ENCODE measurements around the gene RNF220. TPM values are rescaled to one million over a fixed set of nuclear protein-coding genes. Genes with fewer than 3 reads are reported as not detected.

RNF220 gene
- total RNA-seq, 1 experiment from 2014 or later = 128 TPM

DNA sequence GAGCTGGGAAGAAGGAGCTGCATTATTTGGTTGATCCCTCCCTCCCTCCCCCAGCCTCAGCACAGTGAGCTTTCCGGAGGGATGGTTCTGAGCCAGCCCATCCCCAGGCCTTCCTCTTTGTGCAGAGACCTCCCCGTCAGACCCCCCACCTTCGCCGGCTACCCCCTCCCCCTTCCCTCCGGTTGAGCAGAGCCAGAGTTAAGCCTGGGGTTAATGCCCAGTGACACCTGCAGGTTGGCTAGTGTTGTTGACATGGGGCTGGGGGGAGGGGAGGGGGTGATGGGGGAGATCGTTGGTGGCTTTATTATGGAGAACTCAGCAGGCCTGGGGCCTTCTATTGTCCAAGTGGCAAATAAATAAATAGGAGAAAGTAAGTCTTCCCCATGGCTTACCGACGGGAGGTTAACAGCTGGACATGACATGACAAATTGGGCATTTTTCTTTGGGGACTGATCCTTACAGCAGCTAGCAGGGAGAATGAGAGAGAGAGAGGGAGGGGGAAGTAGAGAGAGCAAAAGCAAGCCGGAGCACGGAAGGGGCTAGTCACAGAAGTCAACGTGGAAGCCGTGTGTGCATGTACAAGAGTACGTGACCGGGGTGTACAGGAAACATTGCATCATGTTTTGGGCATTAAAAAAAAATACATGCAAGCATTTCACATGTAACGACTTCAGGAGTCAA, 138.1 kb downstream of the RNF220 start (continued):
- TF ChIP-seq, protein P1, sequence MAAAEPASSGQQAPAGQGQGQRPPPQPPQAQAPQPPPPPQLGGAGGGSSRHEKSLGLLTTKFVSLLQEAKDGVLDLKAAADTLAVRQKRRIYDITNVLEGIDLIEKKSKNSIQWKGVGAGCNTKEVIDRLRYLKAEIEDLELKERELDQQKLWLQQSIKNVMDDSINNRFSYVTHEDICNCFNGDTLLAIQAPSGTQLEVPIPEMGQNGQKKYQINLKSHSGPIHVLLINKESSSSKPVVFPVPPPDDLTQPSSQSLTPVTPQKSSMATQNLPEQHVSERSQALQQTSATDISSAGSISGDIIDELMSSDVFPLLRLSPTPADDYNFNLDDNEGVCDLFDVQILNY (CRISPR knock-in tag; IDR thresholded peaks at IDR 0.05) = no peak
- TF ChIP-seq, protein P2, sequence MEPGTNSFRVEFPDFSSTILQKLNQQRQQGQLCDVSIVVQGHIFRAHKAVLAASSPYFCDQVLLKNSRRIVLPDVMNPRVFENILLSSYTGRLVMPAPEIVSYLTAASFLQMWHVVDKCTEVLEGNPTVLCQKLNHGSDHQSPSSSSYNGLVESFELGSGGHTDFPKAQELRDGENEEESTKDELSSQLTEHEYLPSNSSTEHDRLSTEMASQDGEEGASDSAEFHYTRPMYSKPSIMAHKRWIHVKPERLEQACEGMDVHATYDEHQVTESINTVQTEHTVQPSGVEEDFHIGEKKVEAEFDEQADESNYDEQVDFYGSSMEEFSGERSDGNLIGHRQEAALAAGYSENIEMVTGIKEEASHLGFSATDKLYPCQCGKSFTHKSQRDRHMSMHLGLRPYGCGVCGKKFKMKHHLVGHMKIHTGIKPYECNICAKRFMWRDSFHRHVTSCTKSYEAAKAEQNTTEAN (CRISPR knock-in tag; IDR thresholded peaks at IDR 0.05) = 0 out of 2 replicates have a peak, but pooled peaks have one; percentile 40
- TF ChIP-seq CBFB (CRISPR knock-in tag; IDR thresholded peaks at IDR 0.05; ENCODE audit: low read depth) (no peak), SOX15 (CRISPR knock-in tag; IDR thresholded peaks at IDR 0.05) (no peak), FOXK1 (CRISPR knock-in tag; IDR thresholded peaks at IDR 0.05) (peak; percentile 62; the same call in 1 of the 2 replicates), MYBL2 (CRISPR knock-in tag; IDR thresholded peaks at IDR 0.05) (no peak), ETV6 (CRISPR knock-in tag; IDR thresholded peaks at IDR 0.05) (no peak), JUN (CRISPR knock-in tag; IDR thresholded peaks at IDR 0.05) (no peak), NR1H2 (CRISPR knock-in tag; IDR thresholded peaks at IDR 0.05) (no peak), HMGA2 (CRISPR knock-in tag; IDR thresholded peaks at IDR 0.05) (no peak), FOXJ3 (CRISPR knock-in tag; IDR thresholded peaks at IDR 0.05; ENCODE audit: borderline replicate concordance) (peak; percentile 47; the same call in 1 of the 2 replicates), GRHL2 (CRISPR knock-in tag; IDR thresholded peaks at IDR 0.05; ENCODE audit: insufficient replicate concordance, severe bottlenecking) (no peak), JAZF1 (CRISPR knock-in tag; IDR thresholded peaks at IDR 0.05) (no peak), CREM (CRISPR knock-in tag; IDR thresholded peaks at IDR 0.05) (no peak), SMAD4 (CRISPR knock-in tag; IDR thresholded peaks at IDR 0.05) (no peak)
- TF ChIP-seq, protein P3, sequence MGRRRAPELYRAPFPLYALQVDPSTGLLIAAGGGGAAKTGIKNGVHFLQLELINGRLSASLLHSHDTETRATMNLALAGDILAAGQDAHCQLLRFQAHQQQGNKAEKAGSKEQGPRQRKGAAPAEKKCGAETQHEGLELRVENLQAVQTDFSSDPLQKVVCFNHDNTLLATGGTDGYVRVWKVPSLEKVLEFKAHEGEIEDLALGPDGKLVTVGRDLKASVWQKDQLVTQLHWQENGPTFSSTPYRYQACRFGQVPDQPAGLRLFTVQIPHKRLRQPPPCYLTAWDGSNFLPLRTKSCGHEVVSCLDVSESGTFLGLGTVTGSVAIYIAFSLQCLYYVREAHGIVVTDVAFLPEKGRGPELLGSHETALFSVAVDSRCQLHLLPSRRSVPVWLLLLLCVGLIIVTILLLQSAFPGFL (CRISPR knock-in tag; IDR thresholded peaks at IDR 0.05; ENCODE audit: borderline replicate concordance) = no peak
- TF ChIP-seq, protein P4, sequence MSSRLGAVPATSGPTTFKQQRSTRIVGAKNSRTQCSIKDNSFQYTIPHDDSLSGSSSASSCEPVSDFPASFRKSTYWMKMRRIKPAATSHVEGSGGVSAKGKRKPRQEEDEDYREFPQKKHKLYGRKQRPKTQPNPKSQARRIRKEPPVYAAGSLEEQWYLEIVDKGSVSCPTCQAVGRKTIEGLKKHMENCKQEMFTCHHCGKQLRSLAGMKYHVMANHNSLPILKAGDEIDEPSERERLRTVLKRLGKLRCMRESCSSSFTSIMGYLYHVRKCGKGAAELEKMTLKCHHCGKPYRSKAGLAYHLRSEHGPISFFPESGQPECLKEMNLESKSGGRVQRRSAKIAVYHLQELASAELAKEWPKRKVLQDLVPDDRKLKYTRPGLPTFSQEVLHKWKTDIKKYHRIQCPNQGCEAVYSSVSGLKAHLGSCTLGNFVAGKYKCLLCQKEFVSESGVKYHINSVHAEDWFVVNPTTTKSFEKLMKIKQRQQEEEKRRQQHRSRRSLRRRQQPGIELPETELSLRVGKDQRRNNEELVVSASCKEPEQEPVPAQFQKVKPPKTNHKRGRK (CRISPR knock-in tag; IDR thresholded peaks at IDR 0.05; ENCODE audit: borderline replicate concordance) = no peak
- TF ChIP-seq, protein P5, sequence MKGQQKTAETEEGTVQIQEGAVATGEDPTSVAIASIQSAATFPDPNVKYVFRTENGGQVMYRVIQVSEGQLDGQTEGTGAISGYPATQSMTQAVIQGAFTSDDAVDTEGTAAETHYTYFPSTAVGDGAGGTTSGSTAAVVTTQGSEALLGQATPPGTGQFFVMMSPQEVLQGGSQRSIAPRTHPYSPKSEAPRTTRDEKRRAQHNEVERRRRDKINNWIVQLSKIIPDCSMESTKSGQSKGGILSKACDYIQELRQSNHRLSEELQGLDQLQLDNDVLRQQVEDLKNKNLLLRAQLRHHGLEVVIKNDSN (CRISPR knock-in tag; IDR thresholded peaks at IDR 0.05) = no peak
- TF ChIP-seq, protein P6, sequence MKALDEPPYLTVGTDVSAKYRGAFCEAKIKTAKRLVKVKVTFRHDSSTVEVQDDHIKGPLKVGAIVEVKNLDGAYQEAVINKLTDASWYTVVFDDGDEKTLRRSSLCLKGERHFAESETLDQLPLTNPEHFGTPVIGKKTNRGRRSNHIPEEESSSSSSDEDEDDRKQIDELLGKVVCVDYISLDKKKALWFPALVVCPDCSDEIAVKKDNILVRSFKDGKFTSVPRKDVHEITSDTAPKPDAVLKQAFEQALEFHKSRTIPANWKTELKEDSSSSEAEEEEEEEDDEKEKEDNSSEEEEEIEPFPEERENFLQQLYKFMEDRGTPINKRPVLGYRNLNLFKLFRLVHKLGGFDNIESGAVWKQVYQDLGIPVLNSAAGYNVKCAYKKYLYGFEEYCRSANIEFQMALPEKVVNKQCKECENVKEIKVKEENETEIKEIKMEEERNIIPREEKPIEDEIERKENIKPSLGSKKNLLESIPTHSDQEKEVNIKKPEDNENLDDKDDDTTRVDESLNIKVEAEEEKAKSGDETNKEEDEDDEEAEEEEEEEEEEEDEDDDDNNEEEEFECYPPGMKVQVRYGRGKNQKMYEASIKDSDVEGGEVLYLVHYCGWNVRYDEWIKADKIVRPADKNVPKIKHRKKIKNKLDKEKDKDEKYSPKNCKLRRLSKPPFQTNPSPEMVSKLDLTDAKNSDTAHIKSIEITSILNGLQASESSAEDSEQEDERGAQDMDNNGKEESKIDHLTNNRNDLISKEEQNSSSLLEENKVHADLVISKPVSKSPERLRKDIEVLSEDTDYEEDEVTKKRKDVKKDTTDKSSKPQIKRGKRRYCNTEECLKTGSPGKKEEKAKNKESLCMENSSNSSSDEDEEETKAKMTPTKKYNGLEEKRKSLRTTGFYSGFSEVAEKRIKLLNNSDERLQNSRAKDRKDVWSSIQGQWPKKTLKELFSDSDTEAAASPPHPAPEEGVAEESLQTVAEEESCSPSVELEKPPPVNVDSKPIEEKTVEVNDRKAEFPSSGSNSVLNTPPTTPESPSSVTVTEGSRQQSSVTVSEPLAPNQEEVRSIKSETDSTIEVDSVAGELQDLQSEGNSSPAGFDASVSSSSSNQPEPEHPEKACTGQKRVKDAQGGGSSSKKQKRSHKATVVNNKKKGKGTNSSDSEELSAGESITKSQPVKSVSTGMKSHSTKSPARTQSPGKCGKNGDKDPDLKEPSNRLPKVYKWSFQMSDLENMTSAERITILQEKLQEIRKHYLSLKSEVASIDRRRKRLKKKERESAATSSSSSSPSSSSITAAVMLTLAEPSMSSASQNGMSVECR (CRISPR knock-in tag; IDR thresholded peaks at IDR 0.05; ENCODE audit: borderline replicate concordance) = no peak
- TF ChIP-seq, protein P7, sequence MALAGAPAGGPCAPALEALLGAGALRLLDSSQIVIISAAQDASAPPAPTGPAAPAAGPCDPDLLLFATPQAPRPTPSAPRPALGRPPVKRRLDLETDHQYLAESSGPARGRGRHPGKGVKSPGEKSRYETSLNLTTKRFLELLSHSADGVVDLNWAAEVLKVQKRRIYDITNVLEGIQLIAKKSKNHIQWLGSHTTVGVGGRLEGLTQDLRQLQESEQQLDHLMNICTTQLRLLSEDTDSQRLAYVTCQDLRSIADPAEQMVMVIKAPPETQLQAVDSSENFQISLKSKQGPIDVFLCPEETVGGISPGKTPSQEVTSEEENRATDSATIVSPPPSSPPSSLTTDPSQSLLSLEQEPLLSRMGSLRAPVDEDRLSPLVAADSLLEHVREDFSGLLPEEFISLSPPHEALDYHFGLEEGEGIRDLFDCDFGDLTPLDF (CRISPR knock-in tag; IDR thresholded peaks at IDR 0.05) = no peak
- TF ChIP-seq, protein P8, sequence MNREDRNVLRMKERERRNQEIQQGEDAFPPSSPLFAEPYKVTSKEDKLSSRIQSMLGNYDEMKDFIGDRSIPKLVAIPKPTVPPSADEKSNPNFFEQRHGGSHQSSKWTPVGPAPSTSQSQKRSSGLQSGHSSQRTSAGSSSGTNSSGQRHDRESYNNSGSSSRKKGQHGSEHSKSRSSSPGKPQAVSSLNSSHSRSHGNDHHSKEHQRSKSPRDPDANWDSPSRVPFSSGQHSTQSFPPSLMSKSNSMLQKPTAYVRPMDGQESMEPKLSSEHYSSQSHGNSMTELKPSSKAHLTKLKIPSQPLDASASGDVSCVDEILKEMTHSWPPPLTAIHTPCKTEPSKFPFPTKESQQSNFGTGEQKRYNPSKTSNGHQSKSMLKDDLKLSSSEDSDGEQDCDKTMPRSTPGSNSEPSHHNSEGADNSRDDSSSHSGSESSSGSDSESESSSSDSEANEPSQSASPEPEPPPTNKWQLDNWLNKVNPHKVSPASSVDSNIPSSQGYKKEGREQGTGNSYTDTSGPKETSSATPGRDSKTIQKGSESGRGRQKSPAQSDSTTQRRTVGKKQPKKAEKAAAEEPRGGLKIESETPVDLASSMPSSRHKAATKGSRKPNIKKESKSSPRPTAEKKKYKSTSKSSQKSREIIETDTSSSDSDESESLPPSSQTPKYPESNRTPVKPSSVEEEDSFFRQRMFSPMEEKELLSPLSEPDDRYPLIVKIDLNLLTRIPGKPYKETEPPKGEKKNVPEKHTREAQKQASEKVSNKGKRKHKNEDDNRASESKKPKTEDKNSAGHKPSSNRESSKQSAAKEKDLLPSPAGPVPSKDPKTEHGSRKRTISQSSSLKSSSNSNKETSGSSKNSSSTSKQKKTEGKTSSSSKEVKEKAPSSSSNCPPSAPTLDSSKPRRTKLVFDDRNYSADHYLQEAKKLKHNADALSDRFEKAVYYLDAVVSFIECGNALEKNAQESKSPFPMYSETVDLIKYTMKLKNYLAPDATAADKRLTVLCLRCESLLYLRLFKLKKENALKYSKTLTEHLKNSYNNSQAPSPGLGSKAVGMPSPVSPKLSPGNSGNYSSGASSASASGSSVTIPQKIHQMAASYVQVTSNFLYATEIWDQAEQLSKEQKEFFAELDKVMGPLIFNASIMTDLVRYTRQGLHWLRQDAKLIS (CRISPR knock-in tag; IDR thresholded peaks at IDR 0.05; ENCODE audit: borderline replicate concordance) = no peak

Data from WTC11 (cell line).